HCT116 (cell line): ENCODE measurements around the gene NCBP1. TPM values are rescaled to one million over a fixed set of nuclear protein-coding genes. Genes with fewer than 3 reads are reported as not detected.

Experiments used
- ATAC-seq: fragments of 200-7000 bp; cut with Tn5 transposase; 2 replicates; pipeline ENCODE4 v1.9.1; 2020; ENCODE audit warnings: mild to moderate bottlenecking, moderate library complexity
- BruUV-seq: library from RNA; stranded (reverse); fragments of 400-500 nt; replicated peaks from 2 replicates; lab custom pipeline; 2021; lab: Mats Ljungman, UMichigan
- CTCF ChIA-PET: fragments of 300-600 bp; sonication (Branson Sonifier 250); formaldehyde crosslinking; loops from one replicate; lab custom pipeline; 2021; ENCODE audit warnings: antibody characterized with exemption; lab: Charles Lee
- POLR2A ChIA-PET: fragments of 300-600, 350-600 bp; sonication (Branson Sonifier 250); formaldehyde crosslinking; loops from one replicate; lab custom pipeline; 2021; ENCODE audit warnings: antibody characterized with exemption; lab: Charles Lee
- RAD21 ChIA-PET, 2 experiments: fragments of 300-600 bp; sonication (Branson Sonifier 250); formaldehyde crosslinking; loops; one replicate each; lab custom pipeline; 2023; ENCODE audit warnings: low total read pairs in 2 of 2; ENCODE audit not compliant: uncharacterized antibody in 2 of 2, unreplicated experiment in 2 of 2, low non-redundant PET in 1 of 2; lab: Charles Lee
- DNase-seq: peaks from one replicate; pipeline ENCODE4 v3.0.0-alpha.2; 2010; ENCODE audit warnings: low read depth, low spot score
- H2AFZ ChIP-seq: fragments of 200-600 bp; shearing (Covaris generic), sonication (generic); 2 replicates; pipeline ENCODE4 v1.6.1; 2017; ENCODE audit warnings: low read depth, mixed run types, mixed read lengths, antibody characterized with exemption, low read length; ENCODE audit not compliant: poor library complexity, severe bottlenecking
- H3K27ac ChIP-seq: 2 replicates; pipeline ENCODE4 v1.5.1; 2012; ENCODE audit warnings: low read depth, low read length
- H3K27me3 ChIP-seq: fragments of 200-600 bp; sonication (generic); 2 replicates; pipeline ENCODE4 v1.6.1; 2016; ENCODE audit warnings: mixed run types, low read length, mixed read lengths; ENCODE audit not compliant: insufficient read depth
- H3K36me3 ChIP-seq, 2 experiments: fragments of 200-500 bp in 1 of 2; fragments of 200-600 bp in 1 of 2; sonication (Bioruptor generic) in 1 of 2; sonication (generic) in 1 of 2; 2 replicates each; pipeline versions ENCODE4 v1.5.1 to v1.6.1; 2014 to 2016; ENCODE audit warnings: low read length in 2 of 2, inconsistent platforms in 1 of 2, mixed read lengths in 1 of 2, mixed run types in 1 of 2; ENCODE audit not compliant: insufficient read depth in 2 of 2, control insufficient read depth in 1 of 2
- H3K4me1 ChIP-seq, 2 experiments: fragments of 200-600 bp in 1 of 2; sonication (generic) in 1 of 2; 2 replicates each; pipeline versions ENCODE4 v1.5.1 to v1.6.1; 2012 to 2017; ENCODE audit warnings: low read length in 2 of 2, inconsistent platforms in 1 of 2, mild to moderate bottlenecking in 1 of 2, mixed read lengths in 1 of 2, mixed run types in 1 of 2, moderate library complexity in 1 of 2; ENCODE audit not compliant: insufficient read depth in 2 of 2, control insufficient read depth in 1 of 2
- H3K4me2 ChIP-seq: fragments of 200-600 bp; sonication (generic); 2 replicates; pipeline ENCODE4 v1.6.1; 2017; ENCODE audit warnings: mixed run types, low read length, mixed read lengths
- H3K4me3 ChIP-seq, 2 experiments: fragments of 200-600 bp in 1 of 2; sonication (generic) in 1 of 2; replicated peaks in 1 of 2; 2 replicates each; pipeline ENCODE4 v1.5.1; 2011 to 2016; ENCODE audit warnings: low read length in 2 of 2, control low read depth in 1 of 2, low read depth in 1 of 2, mild to moderate bottlenecking in 1 of 2, mixed read lengths in 1 of 2, mixed run types in 1 of 2
- H3K79me2 ChIP-seq: fragments of 200-600 bp; sonication (generic); 2 replicates; pipeline ENCODE4 v1.6.1; 2017; ENCODE audit warnings: mild to moderate bottlenecking, mixed run types, low read length, moderate library complexity, mixed read lengths; ENCODE audit not compliant: insufficient read depth
- H3K9ac ChIP-seq: fragments of 200-600 bp; sonication (generic); 2 replicates; pipeline ENCODE4 v1.6.1; 2016; ENCODE audit warnings: low read length, mixed read lengths
- H3K9me2 ChIP-seq: fragments of 200-600 bp; sonication (generic), shearing (Covaris generic); 2 replicates; pipeline ENCODE4 v1.6.1; 2017; ENCODE audit warnings: mixed run types, mild to moderate bottlenecking, moderate library complexity; ENCODE audit not compliant: insufficient read depth
- H3K9me3 ChIP-seq, 2 experiments: fragments of 200-500 bp in 1 of 2; fragments of 200-600 bp in 1 of 2; sonication (Bioruptor generic) in 1 of 2; sonication (generic) in 1 of 2; 2 replicates each; pipeline ENCODE4 v1.6.1; 2014 to 2017; ENCODE audit warnings: low read length in 2 of 2, mixed read lengths in 2 of 2, inconsistent platforms in 1 of 2, low read depth in 1 of 2, mild to moderate bottlenecking in 1 of 2, mixed run types in 1 of 2, moderate library complexity in 1 of 2; ENCODE audit not compliant: control insufficient read depth in 1 of 2, insufficient read depth in 1 of 2
- H4K20me1 ChIP-seq: fragments of 200-600 bp; sonication (generic), shearing (Covaris generic); 2 replicates; pipeline ENCODE4 v1.6.1; 2017; ENCODE audit warnings: mixed run types, mild to moderate bottlenecking, moderate library complexity; ENCODE audit not compliant: insufficient read depth
- CBX3 ChIP-seq: IDR thresholded peaks from 2 replicates; pipeline ENCODE4 v1.6.1; 2012; ENCODE audit warnings: low read depth
- CEBPB ChIP-seq: IDR thresholded peaks from 2 replicates; pipeline ENCODE4 v1.6.1; 2012; ENCODE audit warnings: low read depth
- CTCF ChIP-seq, 3 experiments: fragments of 200-600 bp in 1 of 3; sonication (generic) in 1 of 3; IDR thresholded peaks in 2 of 3; conservative IDR thresholded peaks in 1 of 3; 2 replicates each; pipeline ENCODE4 v1.5.1; 2012 to 2017; ENCODE audit warnings: low read depth in 2 of 3, low read length in 2 of 3, antibody characterized with exemption in 1 of 3, borderline replicate concordance in 1 of 3, control low read depth in 1 of 3, mild to moderate bottlenecking in 1 of 3, mixed read lengths in 1 of 3, mixed run types in 1 of 3, moderate library complexity in 1 of 3; ENCODE audit not compliant: insufficient read depth in 1 of 3
- EGR1 ChIP-seq: IDR thresholded peaks from 2 replicates; pipeline ENCODE4 v1.6.1; 2012; ENCODE audit warnings: low read depth
- EZH2 ChIP-seq: fragments of 200-600 bp; sonication (generic); IDR thresholded peaks from 2 replicates; pipeline ENCODE4 v1.6.1; 2017; ENCODE audit warnings: antibody characterized with exemption, mixed run types
- EZH2phosphoT487 ChIP-seq: fragments of 200-600 bp; IDR thresholded peaks from 2 replicates; pipeline ENCODE4 v1.6.1; 2018; ENCODE audit warnings: antibody characterized with exemption, borderline replicate concordance
- FOSL1 ChIP-seq: IDR thresholded peaks from 2 replicates; pipeline ENCODE4 v1.6.1; 2012; ENCODE audit warnings: low read depth
- JUND ChIP-seq: IDR thresholded peaks from 2 replicates; pipeline ENCODE4 v1.6.1; 2012
- MAX ChIP-seq: IDR thresholded peaks from 2 replicates; pipeline ENCODE4 v1.6.1; 2012
- POLR2A ChIP-seq: IDR thresholded peaks from 2 replicates; pipeline ENCODE4 v1.7.0; 2011; ENCODE audit warnings: borderline replicate concordance; ENCODE audit not compliant: insufficient read depth, insufficient read length; ENCODE audit errors: extremely low read depth
- POLR2AphosphoS5 ChIP-seq: IDR thresholded peaks from 2 replicates; pipeline ENCODE4 v1.6.1; 2011; ENCODE audit warnings: mild to moderate bottlenecking, low read depth, low read length, moderate library complexity
- RAD21 ChIP-seq: IDR thresholded peaks from 2 replicates; pipeline ENCODE4 v1.6.1; 2012; ENCODE audit warnings: low read depth, mild to moderate bottlenecking
- YY1 ChIP-seq: IDR thresholded peaks from 2 replicates; pipeline ENCODE4 v1.6.1; 2011; ENCODE audit warnings: low read length, low read depth, moderate library complexity, mild to moderate bottlenecking; ENCODE audit not compliant: insufficient replicate concordance; ENCODE audit errors: extremely low read depth
- ZBTB33 ChIP-seq: IDR thresholded peaks from 2 replicates; pipeline ENCODE4 v1.6.1; 2011; ENCODE audit warnings: mild to moderate bottlenecking, low read length, moderate library complexity; ENCODE audit not compliant: insufficient replicate concordance; ENCODE audit errors: extremely low read depth
- ZFX ChIP-seq: fragments of 450-650 bp; IDR thresholded peaks from 2 replicates; pipeline ENCODE4 v1.6.1; 2017
- ZNF274 ChIP-seq: fragments of 200-500 bp; sonication (Bioruptor generic); IDR thresholded peaks from 2 replicates; pipeline ENCODE4 v1.6.1; 2014; ENCODE audit warnings: mild to moderate bottlenecking, low read depth, low read length, inconsistent platforms
- intact Hi-C: fragments of 100-400 bp; cut with micrococcal nuclease; formaldehyde crosslinking; loops from 2 replicates; pipeline ENCODE4 v1.10.0; 2022
- total RNA-seq: library from RNA; stranded (reverse); gene quantifications from one replicate; pipeline ENCODE4 v1.2.1, GENCODE V29; 2021; ENCODE audit not compliant: unreplicated experiment

NCBP1 gene
- total RNA-seq, 1 experiment from 2014 or later: 32.9 TPM

- TF ChIP-seq CTCF (IDR thresholded peaks at IDR 0.05 in 2 of 3, conservative IDR thresholded peaks at IDR 0.05 in 1 of 3; ENCODE audit: borderline replicate concordance in 1 of 3, insufficient read depth in 1 of 3, low read depth in 2 of 3, low read length in 2 of 3) (no peak), RAD21 (no peak), CEBPB (no peak), FOSL1 (no peak)
- TF ChIP-seq, all 23 proteins: peak for 0
Observed at GRCh38 chr9:97695390-97695789, 61.8 kb downstream of the NCBP1 start (continued).

GRCh38 chr9:97695995-97696802 is 62.6 kb downstream of the NCBP1 start:
- Histone ChIP-seq H3K9me3 (no peaks in the 10 kb centered on the region), H3K4me3 (peak overlapping the region; percentile 78 to 95), H3K27ac (peak overlapping the region; percentile 63), H3K36me3 (peaks cover under 1 to 2% of the 10 kb centered on the region in 2 experiments; a peak in 2 of 4 replicates), H3K27me3 (no peaks in the 10 kb centered on the region), H3K4me1 (peaks cover 18 to 31% of the 10 kb centered on the region in 2 experiments), H3K79me2 (peaks cover 33% of the 10 kb centered on the region), H3K9me2 (no peaks in the 10 kb centered on the region), H3K9ac (peak overlapping the region; percentile 86), H4K20me1 (no peaks in the 10 kb centered on the region), H2AFZ (peak overlapping the region; percentile 11), H3K4me2 (peak overlapping the region; percentile 99)
- POLR2A ChIA-PET: interaction anchor here (0.6 to 1.1 kb wide), 2 partner anchors 9 to 295 kb away, joined by 3 read pairs; no protein-coding TSS in a partner anchor
- RAD21 ChIA-PET: no interaction called here
- CTCF ChIA-PET: interaction anchor here (1.1 to 1.5 kb wide), 2 partner anchors 16 to 227 kb away, joined by 3 to 5 read pairs; no protein-coding TSS in a partner anchor
- TSS peak; percentile 37 for BruUV-seq
- ATAC-seq: no peak
- intact Hi-C loops: no loop called here
- no peak for DNase-seq
- TF ChIP-seq FOSL1 (no peak), EZH2 (no peak), POLR2AphosphoS5 (no peak), JUND (no peak), ZBTB33 (no peak), RAD21 (no peak), YY1 (no peak), EZH2phosphoT487 (no peak), ZFX (no peak), CBX3 (no peak), POLR2A (no peak), EGR1 (no peak), ZNF274 (no peak), MAX (no peak)
